B cell (primary cell): ENCODE data around the gene CALR.

Experiments
- EZH2 ChIP-seq: IDR thresholded peaks from 2 replicates; pipeline ENCODE4 v1.6.1; 2012; ENCODE audit warnings: borderline replicate concordance, low read depth, mild to moderate bottlenecking, moderate library complexity, low read length; ENCODE audit not compliant: insufficient read depth, poor library complexity, severe bottlenecking
- TF ChIP-seq, protein P1 (sequence below): fragments of 200-600 bp; IDR thresholded peaks from one replicate; pipeline ENCODE4 v1.8.0; 2022; ENCODE audit warnings: antibody characterized with exemption, mild to moderate bottlenecking

DNA sequence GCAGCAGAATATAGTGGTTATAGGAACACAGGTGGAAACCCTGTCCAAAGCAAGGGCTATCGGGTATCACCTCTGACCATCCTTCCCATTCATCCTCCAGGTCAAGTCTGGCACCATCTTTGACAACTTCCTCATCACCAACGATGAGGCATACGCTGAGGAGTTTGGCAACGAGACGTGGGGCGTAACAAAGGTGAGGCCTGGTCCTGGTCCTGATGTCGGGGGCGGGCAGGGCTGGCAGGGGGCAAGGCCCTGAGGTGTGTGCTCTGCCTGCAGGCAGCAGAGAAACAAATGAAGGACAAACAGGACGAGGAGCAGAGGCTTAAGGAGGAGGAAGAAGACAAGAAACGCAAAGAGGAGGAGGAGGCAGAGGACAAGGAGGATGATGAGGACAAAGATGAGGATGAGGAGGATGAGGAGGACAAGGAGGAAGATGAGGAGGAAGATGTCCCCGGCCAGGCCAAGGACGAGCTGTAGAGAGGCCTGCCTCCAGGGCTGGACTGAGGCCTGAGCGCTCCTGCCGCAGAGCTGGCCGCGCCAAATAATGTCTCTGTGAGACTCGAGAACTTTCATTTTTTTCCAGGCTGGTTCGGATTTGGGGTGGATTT is 5.1 kb downstream of the CALR start:
- TF ChIP-seq EZH2 = no peak
- TF ChIP-seq, protein P1, sequence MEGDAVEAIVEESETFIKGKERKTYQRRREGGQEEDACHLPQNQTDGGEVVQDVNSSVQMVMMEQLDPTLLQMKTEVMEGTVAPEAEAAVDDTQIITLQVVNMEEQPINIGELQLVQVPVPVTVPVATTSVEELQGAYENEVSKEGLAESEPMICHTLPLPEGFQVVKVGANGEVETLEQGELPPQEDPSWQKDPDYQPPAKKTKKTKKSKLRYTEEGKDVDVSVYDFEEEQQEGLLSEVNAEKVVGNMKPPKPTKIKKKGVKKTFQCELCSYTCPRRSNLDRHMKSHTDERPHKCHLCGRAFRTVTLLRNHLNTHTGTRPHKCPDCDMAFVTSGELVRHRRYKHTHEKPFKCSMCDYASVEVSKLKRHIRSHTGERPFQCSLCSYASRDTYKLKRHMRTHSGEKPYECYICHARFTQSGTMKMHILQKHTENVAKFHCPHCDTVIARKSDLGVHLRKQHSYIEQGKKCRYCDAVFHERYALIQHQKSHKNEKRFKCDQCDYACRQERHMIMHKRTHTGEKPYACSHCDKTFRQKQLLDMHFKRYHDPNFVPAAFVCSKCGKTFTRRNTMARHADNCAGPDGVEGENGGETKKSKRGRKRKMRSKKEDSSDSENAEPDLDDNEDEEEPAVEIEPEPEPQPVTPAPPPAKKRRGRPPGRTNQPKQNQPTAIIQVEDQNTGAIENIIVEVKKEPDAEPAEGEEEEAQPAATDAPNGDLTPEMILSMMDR = no peak
